Hindlimb muscle (tissue), 1 donor: ENCODE results near the gene ITPKA. TPM values are rescaled to one million over a fixed set of nuclear protein-coding genes. Genes with fewer than 3 reads are reported as not detected.

ENCODE experiments used
- DNase-seq: peaks from one replicate; pipeline ENCODE4 v3.0.0-alpha.2; 2013
- polyA plus RNA-seq: library from polyadenylated mRNA; unstranded; fragments of 120-200 nt; gene quantifications from one replicate; pipeline ENCODE4 v1.2.1, GENCODE V29; 2013; ENCODE audit not compliant: insufficient read length

ITPKA gene
- polyA plus RNA-seq, 1 donor: 0.90 TPM

GRCh38 chr15:41511331-41511898 is 17.7 kb downstream of the ITPKA start:
- DNase-seq: no peak

DNA sequence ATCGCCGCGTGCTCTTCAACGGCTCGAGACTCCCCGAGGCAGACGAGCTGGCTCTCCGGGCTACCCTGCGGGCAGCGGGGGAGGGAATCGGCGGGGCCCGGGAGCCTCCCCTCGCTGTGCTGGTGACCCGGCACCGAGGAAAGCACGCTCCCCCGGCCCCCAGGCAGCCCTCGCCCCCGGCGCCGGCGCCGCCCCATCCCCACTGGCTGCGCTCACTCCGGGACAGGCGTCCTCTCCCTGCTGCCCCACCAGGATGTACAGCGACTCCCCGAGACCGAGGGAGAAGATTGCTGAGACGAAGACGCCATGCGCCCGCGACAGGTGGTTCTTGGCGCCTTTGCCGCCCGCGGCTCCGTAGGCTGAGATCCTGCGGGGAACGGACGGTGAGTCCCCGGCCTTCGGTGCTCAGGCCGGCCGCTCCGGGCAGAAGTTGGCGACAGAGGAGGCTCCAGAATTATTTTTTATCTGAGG is 18.3 kb downstream of the ITPKA start:
- DNase-seq: no peak

DNA sequence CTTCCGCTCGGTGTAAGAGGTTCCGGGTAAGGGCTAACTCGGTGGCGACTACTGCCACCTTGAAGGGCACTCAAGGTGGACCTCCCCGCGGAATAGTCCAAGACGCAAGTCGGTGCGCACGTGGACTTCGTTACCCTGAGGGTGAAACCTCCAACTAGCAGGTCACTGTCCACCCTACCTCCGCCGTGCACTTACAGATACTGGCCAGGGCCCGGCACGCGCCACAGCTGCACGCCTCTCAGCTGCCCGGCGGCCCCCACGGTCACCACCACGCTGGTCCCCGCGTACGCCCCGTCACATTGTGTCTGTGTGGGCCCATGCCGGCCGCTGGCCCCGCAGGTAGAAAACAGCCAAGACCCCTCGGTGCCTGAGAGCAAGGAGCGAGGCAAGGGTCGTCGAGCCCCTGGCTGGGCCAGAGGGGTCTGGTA is 18.9 kb downstream of the ITPKA start:
- DNase-seq: no peak

GRCh38 chr15:41512940-41513505 is 19.3 kb downstream of the ITPKA start:
- no peak for DNase-seq

DNA sequence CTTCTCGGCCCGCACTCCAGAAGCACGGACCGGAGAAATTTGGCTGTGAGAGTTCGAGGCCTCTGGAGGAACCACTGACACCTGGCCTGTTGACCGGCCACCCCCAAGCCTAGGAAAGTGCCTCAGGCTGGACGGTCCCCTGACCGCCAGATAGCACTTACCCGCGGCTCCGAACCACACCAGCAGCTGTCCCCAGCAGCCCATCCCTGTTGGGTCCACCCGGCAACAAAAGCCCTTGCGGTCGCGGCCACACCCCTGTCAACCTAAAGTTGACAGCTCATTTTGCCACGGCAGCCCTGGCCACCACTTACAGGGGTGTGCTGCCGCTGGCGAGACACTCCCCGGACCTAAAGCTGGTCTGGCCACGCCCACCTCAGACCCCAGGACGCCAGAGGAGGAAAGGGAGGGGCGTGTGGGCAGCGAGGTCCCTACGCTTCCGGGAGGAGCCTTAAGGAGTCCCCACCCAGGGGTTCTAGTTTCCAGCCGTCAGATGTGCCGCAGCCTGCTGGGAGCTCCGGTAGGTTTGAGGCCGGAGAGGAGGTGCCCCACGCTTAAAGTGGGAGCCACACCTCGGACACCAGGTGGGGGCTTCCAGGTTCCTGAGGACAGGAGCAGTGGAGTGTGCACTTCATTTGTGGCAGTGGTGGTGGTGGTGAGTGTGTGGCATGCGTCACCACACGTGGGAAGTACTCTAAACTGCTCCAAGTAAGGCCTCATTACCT is 20.0 kb downstream of the ITPKA start, which contains the start of gene LTK:
LTK (minus strand) TSS at position 322 of the 722 bp plus-strand sequence; CDS start at position 204, 118 bp downstream.
- no peak for DNase-seq

GRCh38 chr15:41517895-41518449 is 24.3 kb downstream of the ITPKA start:
- DNase-seq: no peak

- DNase-seq: no peak
Measured at GRCh38 chr15:41520636-41521035, 27.0 kb downstream of the ITPKA start.

- no peak for DNase-seq
Measured at GRCh38 chr15:41521614-41522013, 27.9 kb downstream of the ITPKA start.

- DNase-seq: no peak
Measured at GRCh38 chr15:41523097-41523496, 29.4 kb downstream of the ITPKA start.

- DNase-seq: no peak
Measured at GRCh38 chr15:41530363-41530956, 36.8 kb downstream of the ITPKA start.

GRCh38 chr15:41535544-41535943 is 41.9 kb downstream of the ITPKA start:
- DNase-seq: no peak

- no peak for DNase-seq
Measured at GRCh38 chr15:41536866-41537265, 43.2 kb downstream of the ITPKA start.

DNA sequence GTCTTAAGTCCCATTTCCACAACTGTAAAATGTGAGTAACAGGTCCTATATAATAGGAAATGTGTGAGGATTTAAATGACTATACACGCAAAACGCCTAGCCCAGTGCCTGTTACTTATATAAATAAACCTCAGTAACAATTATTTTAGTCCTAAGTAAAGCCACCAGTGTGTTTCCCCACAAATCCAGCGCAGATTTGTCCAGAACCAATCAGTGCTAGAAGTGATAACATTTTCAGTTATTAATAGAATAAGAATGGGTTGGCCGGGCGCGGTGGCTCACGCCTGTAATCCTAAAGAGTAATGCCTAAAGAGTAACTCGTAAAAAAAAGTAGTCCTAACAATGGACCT is 49.8 kb downstream of the ITPKA start:
- no peak for DNase-seq

DNA sequence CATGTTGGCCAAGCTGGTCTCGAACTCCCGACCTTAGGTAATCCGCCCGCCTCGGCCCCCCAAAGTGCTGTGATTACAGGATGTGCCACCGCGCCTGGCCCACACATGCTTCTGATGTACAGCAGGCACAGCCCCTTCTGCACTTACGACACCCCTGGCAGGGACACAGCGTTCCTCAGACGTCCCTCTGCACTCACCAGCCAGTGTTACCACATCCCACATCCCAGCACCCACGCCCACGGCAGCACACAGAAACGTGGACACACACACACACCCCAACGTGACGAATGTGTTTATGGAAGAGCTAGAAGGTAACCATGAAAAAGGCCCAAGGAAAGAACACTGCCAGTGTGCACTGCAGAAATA is 51.0 kb downstream of the ITPKA start:
- DNase-seq: no peak

DNA sequence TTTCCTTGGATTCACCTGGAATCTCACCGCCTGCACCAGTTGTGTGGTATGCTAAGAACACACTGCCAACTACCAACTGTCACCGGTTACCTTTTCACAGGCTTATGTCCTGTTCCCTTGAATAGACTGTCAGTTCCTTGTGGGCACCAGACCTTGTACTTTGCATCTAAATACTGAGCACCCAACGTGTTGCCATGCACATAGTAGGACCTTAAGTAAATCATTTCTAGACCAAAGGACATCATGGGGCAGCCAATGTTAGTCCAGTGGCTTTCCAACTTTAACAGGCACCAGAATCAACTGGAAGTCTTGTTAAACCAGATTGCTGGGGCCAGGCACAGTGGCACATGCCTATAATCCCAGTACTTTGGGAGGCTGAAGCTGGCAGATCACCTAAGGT is 51.5 kb downstream of the ITPKA start:
- DNase-seq: no peak

GRCh38 chr15:41546851-41547786 is 53.4 kb downstream of the ITPKA start:
- DNase-seq: no peak

DNA sequence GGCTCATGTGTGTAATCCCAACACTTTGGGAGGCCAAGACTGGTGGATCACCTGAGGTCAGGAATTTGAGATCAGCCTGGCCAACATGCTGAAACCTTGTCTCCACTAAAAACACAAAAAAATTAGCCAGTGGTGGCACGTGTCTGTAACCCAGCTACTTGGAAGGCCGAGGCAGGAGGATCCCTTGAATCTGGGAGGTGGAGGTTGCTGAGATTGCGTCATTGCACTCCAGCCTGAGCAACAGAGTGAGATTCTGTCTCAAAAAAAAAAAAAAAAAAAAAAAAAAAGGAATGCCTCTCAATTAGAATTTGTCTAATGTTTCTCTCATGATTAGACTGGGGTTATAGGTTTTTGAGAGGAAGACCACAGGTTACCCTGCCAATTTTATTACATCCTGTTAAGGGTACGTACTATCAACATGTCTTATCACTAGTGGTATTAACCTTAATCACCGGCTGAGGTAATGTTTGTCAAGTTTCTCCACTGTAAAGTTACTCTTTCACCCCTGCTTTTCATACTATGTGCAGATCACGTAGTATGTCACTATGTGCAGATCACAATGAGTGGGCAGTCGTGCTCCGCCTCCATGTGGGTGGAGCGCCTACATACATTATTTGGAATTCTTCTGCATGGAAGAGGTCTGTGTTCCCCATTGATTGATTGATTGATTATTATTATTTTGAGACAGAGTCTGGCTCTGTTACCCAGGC is 56.5 kb downstream of the ITPKA start:
- no peak for DNase-seq
